H9 (cell line): ENCODE results near the gene IL18BP. TPM values are rescaled to one million over a fixed set of nuclear protein-coding genes. Genes with fewer than 3 reads are reported as not detected.

Source experiments
- DNase-seq: peaks from one replicate; pipeline ENCODE4 v3.0.0-alpha.2; 2017
- H2AFZ ChIP-seq: one replicate; pipeline ENCODE4 v1.6.1; 2013; ENCODE audit warnings: mild to moderate bottlenecking, low read length, control low read depth, moderate library complexity
- H2AK5ac ChIP-seq: 2 replicates; pipeline ENCODE4 v1.6.1; 2013; ENCODE audit warnings: low read length, control low read depth, mixed read lengths; ENCODE audit not compliant: insufficient read length
- H2BK120ac ChIP-seq: one replicate; pipeline ENCODE4 v1.6.1; 2013; ENCODE audit warnings: low read depth, mild to moderate bottlenecking, low read length, control low read depth, inconsistent platforms; ENCODE audit not compliant: poor library complexity, severe bottlenecking
- H2BK12ac ChIP-seq: 2 replicates; pipeline ENCODE4 v1.6.1; 2013; ENCODE audit warnings: low read length, control low read depth, mixed read lengths, low read depth; ENCODE audit not compliant: insufficient read length
- H2BK15ac ChIP-seq: 2 replicates; pipeline ENCODE4 v1.6.1; 2013; ENCODE audit warnings: low read depth, low read length, control low read depth
- H2BK20ac ChIP-seq: one replicate; pipeline ENCODE4 v1.6.1; 2013; ENCODE audit warnings: low read depth, mild to moderate bottlenecking, low read length, control low read depth, inconsistent platforms; ENCODE audit not compliant: poor library complexity, severe bottlenecking
- H2BK5ac ChIP-seq: 2 replicates; pipeline ENCODE4 v1.6.1; 2013; ENCODE audit warnings: low read length, control low read depth, mixed read lengths; ENCODE audit not compliant: insufficient read length
- H3K14ac ChIP-seq: 2 replicates; pipeline ENCODE4 v1.6.1; 2013; ENCODE audit warnings: low read length, control low read depth; ENCODE audit not compliant: insufficient read depth
- H3K18ac ChIP-seq: 2 replicates; pipeline ENCODE4 v1.6.1; 2013; ENCODE audit warnings: low read depth, mild to moderate bottlenecking, mixed read lengths, low read length, control low read depth; ENCODE audit not compliant: insufficient read length
- H3K23ac ChIP-seq: 2 replicates; pipeline ENCODE4 v1.6.1; 2013; ENCODE audit warnings: low read length, control low read depth, mixed read lengths, low read depth; ENCODE audit not compliant: insufficient read length
- H3K23me2 ChIP-seq: 2 replicates; pipeline ENCODE4 v1.6.1; 2013; ENCODE audit warnings: low read depth, mild to moderate bottlenecking, mixed read lengths, low read length, control low read depth; ENCODE audit not compliant: insufficient read length, poor library complexity, severe bottlenecking
- H3K27ac ChIP-seq: 2 replicates; pipeline ENCODE4 v1.5.1; 2013; ENCODE audit warnings: low read length, control low read depth, mixed read lengths, low read depth; ENCODE audit not compliant: insufficient read length
- H3K27me3 ChIP-seq: 2 replicates; pipeline ENCODE4 v1.6.1; 2013; ENCODE audit warnings: low read length, control low read depth, inconsistent platforms; ENCODE audit not compliant: insufficient read depth
- H3K4ac ChIP-seq: 2 replicates; pipeline ENCODE4 v1.6.1; 2013; ENCODE audit warnings: low read depth, mild to moderate bottlenecking, control low read depth, inconsistent platforms, low read length, moderate library complexity
- H3K4me1 ChIP-seq: 2 replicates; pipeline ENCODE4 v1.6.1; 2013; ENCODE audit warnings: low read length, control low read depth, inconsistent platforms; ENCODE audit not compliant: insufficient read depth
- H3K4me2 ChIP-seq: 2 replicates; pipeline ENCODE4 v1.6.1; 2013; ENCODE audit warnings: low read length, control low read depth, mixed read lengths; ENCODE audit not compliant: insufficient read length, insufficient read depth
- H3K56ac ChIP-seq: 2 replicates; pipeline ENCODE4 v1.6.1; 2013; ENCODE audit warnings: low read depth, mild to moderate bottlenecking, mixed read lengths, low read length, control low read depth; ENCODE audit not compliant: insufficient read length
- H3K79me1 ChIP-seq: 2 replicates; pipeline ENCODE4 v1.6.1; 2013; ENCODE audit warnings: low read depth, mild to moderate bottlenecking, moderate library complexity, low read length, control low read depth, inconsistent platforms; ENCODE audit not compliant: insufficient read depth, poor library complexity, severe bottlenecking
- H3K79me2 ChIP-seq: 2 replicates; pipeline ENCODE4 v1.6.1; 2013; ENCODE audit warnings: low read length, control low read depth, inconsistent platforms; ENCODE audit not compliant: insufficient read depth
- H3K9ac ChIP-seq: 2 replicates; pipeline ENCODE4 v1.6.1; 2013; ENCODE audit warnings: low read length, control low read depth, mixed read lengths; ENCODE audit not compliant: insufficient read length; ENCODE audit errors: extremely low read depth
- H3K9me3 ChIP-seq: one replicate; pipeline ENCODE4 v1.6.1; 2013; ENCODE audit warnings: low read depth, low read length, inconsistent platforms; ENCODE audit not compliant: control insufficient read depth
- H3T11ph ChIP-seq: one replicate; pipeline ENCODE4 v1.6.1; 2013; ENCODE audit warnings: mild to moderate bottlenecking, low read length, control low read depth, inconsistent platforms
- H4K20me1 ChIP-seq: one replicate; pipeline ENCODE4 v1.6.1; 2013; ENCODE audit not compliant: control insufficient read depth, insufficient read length, insufficient read depth
- H4K5ac ChIP-seq: 2 replicates; pipeline ENCODE4 v1.6.1; 2013; ENCODE audit warnings: low read depth, mild to moderate bottlenecking, mixed read lengths, low read length, control low read depth; ENCODE audit not compliant: insufficient read length
- H4K8ac ChIP-seq: replicated peaks from 2 replicates; pipeline ENCODE4 v1.6.1; 2013; ENCODE audit warnings: low read length, control low read depth, mixed read lengths, low read depth; ENCODE audit not compliant: insufficient read length
- H4K91ac ChIP-seq: 2 replicates; pipeline ENCODE4 v1.6.1; 2013; ENCODE audit warnings: low read depth, mild to moderate bottlenecking, moderate library complexity, mixed read lengths, low read length, control low read depth; ENCODE audit not compliant: insufficient read length
- H3K27ac Mint-ChIP-seq, 3 experiments: 2 replicates in 2 of 3; 3 replicates in 1 of 3; pipeline ENCODE4 v1.8.0; 2020 to 2021; ENCODE audit warnings: mixed read lengths in 3 of 3, mild to moderate bottlenecking in 1 of 3, moderate library complexity in 1 of 3
- H3K27me3 Mint-ChIP-seq: 2 replicates; pipeline ENCODE4 v1.8.0; 2021; ENCODE audit warnings: low read depth, mild to moderate bottlenecking, moderate library complexity, mixed read lengths
- H3K36me3 Mint-ChIP-seq, 3 experiments: 2 replicates in 2 of 3; 3 replicates in 1 of 3; pipeline ENCODE4 v1.8.0; 2020 to 2021; ENCODE audit warnings: low read depth in 3 of 3, mixed read lengths in 3 of 3; ENCODE audit not compliant: insufficient read depth in 1 of 3
- H3K4me1 Mint-ChIP-seq, 2 experiments: 2 replicates each; pipeline ENCODE4 v1.8.0; 2020; ENCODE audit warnings: mixed read lengths in 2 of 2
- H3K4me3 Mint-ChIP-seq, 2 experiments: 2 replicates in 1 of 2; 3 replicates in 1 of 2; pipeline ENCODE4 v1.8.0; 2020 to 2021; ENCODE audit warnings: mild to moderate bottlenecking in 2 of 2, mixed read lengths in 2 of 2, moderate library complexity in 1 of 2
- H3K9me3 Mint-ChIP-seq, 2 experiments: 2 replicates in 1 of 2; 3 replicates in 1 of 2; pipeline ENCODE4 v1.8.0; 2020; ENCODE audit warnings: mild to moderate bottlenecking in 2 of 2, mixed read lengths in 2 of 2, moderate library complexity in 1 of 2
- WGBS: extraction: QIAGEN DNeasy Blood & Tissue Kit; methylation state at CpG from one replicate; pipeline ENCODE4 v1.1.7; 2013; ENCODE audit warnings: missing lambda C conversion rate, low lambda C conversion rate, mixed read lengths; ENCODE audit not compliant: insufficient read length; ENCODE audit errors: extremely low coverage; 5-methylcytosine and 5-hydroxymethylcytosine counted together
- total RNA-seq: library from RNA; stranded (reverse); gene quantifications from 2 replicates; pipeline ENCODE4 v1.2.1, GENCODE V29; 2021
- TF ChIP-seq, protein P1 (sequence below): fragments of 200-600 bp; sonication (generic); conservative IDR thresholded peaks from 3 replicates; pipeline ENCODE4 v1.8.0; 2021; ENCODE audit warnings: antibody characterized with exemption, mild to moderate bottlenecking

The IL18BP gene
- total RNA-seq, 1 experiment from 2014 or later, result 10.2 TPM

- no peaks in the 10 kb centered on the region; the same call in 1 of the 2 replicates for H3K27me3 Mint-ChIP-seq
- DNase-seq, result no peak
- H3K4ac ChIP-seq, result no peak overlapping the region
- H4K5ac ChIP-seq, result no peak overlapping the region
- H3K79me1 ChIP-seq, result no peaks in the 10 kb centered on the region
- H3K27ac ChIP-seq, result no peak overlapping the region
- H3K18ac ChIP-seq, result no peak overlapping the region
- no peak overlapping the region; a peak in 1 of 7 replicates for H3K27ac Mint-ChIP-seq
- H2AK5ac ChIP-seq, result no peak overlapping the region
- no peak overlapping the region for H2BK120ac ChIP-seq
- H4K8ac ChIP-seq, result no peak overlapping the region
- no peak overlapping the region for H3K23ac ChIP-seq
- no peak overlapping the region for H4K91ac ChIP-seq
- no CpG with 5 or more reads among the region's 9 CpGs for WGBS
- no peak overlapping the region for H2BK15ac ChIP-seq
- H2AFZ ChIP-seq, result no peak overlapping the region
- H3K36me3 Mint-ChIP-seq, result peaks cover 64 to 95% (median 95%) of the 10 kb centered on the region in 3 experiments
- H3T11ph ChIP-seq, result no peak overlapping the region
- no peaks in the 10 kb centered on the region for H3K4me1 Mint-ChIP-seq
- H3K9ac ChIP-seq, result no peak overlapping the region
- H2BK5ac ChIP-seq, result no peak overlapping the region
- no peak overlapping the region for H3K4me2 ChIP-seq
- H3K4me1 ChIP-seq, result no peaks in the 10 kb centered on the region
- no peaks in the 10 kb centered on the region for H3K79me2 ChIP-seq
- H3K14ac ChIP-seq, result no peak overlapping the region
- H2BK12ac ChIP-seq, result no peak overlapping the region
- TF ChIP-seq, protein P1, sequence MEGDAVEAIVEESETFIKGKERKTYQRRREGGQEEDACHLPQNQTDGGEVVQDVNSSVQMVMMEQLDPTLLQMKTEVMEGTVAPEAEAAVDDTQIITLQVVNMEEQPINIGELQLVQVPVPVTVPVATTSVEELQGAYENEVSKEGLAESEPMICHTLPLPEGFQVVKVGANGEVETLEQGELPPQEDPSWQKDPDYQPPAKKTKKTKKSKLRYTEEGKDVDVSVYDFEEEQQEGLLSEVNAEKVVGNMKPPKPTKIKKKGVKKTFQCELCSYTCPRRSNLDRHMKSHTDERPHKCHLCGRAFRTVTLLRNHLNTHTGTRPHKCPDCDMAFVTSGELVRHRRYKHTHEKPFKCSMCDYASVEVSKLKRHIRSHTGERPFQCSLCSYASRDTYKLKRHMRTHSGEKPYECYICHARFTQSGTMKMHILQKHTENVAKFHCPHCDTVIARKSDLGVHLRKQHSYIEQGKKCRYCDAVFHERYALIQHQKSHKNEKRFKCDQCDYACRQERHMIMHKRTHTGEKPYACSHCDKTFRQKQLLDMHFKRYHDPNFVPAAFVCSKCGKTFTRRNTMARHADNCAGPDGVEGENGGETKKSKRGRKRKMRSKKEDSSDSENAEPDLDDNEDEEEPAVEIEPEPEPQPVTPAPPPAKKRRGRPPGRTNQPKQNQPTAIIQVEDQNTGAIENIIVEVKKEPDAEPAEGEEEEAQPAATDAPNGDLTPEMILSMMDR, result no peak
- H3K4me3 Mint-ChIP-seq, result no peak overlapping the region
- no peaks in the 10 kb centered on the region for H3K27me3 ChIP-seq
- H3K9me3 ChIP-seq, result no peaks in the 10 kb centered on the region
- no peak overlapping the region for H3K56ac ChIP-seq
- H4K20me1 ChIP-seq, result no peaks in the 10 kb centered on the region
- no peak overlapping the region for H2BK20ac ChIP-seq
- H3K23me2 ChIP-seq, result no peaks in the 10 kb centered on the region
- H3K9me3 Mint-ChIP-seq, result no peaks in the 10 kb centered on the region
Observed at GRCh38 chr11:72018171-72018570, 19.5 kb downstream of the IL18BP start.
